Forelimb muscle (tissue), 1 donor: ENCODE measurements around the gene EIF3D. TPM values are rescaled to one million over a fixed set of nuclear protein-coding genes. Genes with fewer than 3 reads are reported as not detected.

Experiments used
- DNase-seq: peaks from one replicate; pipeline ENCODE4 v3.0.0-alpha.2; 2013; ENCODE audit warnings: low read depth
- polyA plus RNA-seq: library from polyadenylated mRNA; unstranded; fragments of 120-200 nt; gene quantifications from one replicate; pipeline ENCODE4 v1.2.1, GENCODE V29; 2013; ENCODE audit not compliant: insufficient read length

Gene EIF3D
- polyA plus RNA-seq, 1 donor: 184 TPM

- DNase-seq: no peak
Measured at GRCh38 chr22:36507518-36508010, 21.4 kb downstream of the EIF3D start.

GRCh38 chr22:36506637-36507517 lies 22.1 kb downstream of the EIF3D start, which contains the start of gene FOXRED2:
FOXRED2 (minus strand) TSS chr22:36507040; CDS start chr22:36506422, 618 bp downstream.
- DNase-seq: peak; percentile 65

- DNase-seq: no peak
Measured at GRCh38 chr22:36505998-36506635, 22.8 kb downstream of the EIF3D start.

GRCh38 chr22:36497910-36498665 lies 30.9 kb downstream of the EIF3D start:
- no peak for DNase-seq

- no peak for DNase-seq
Measured at GRCh38 chr22:36493690-36494110, 35.3 kb downstream of the EIF3D start.

- no peak for DNase-seq
Measured at GRCh38 chr22:36492109-36492508, 36.9 kb downstream of the EIF3D start.

- no peak for DNase-seq
Measured at GRCh38 chr22:36491155-36491554, 37.8 kb downstream of the EIF3D start.

- no peak for DNase-seq
Measured at GRCh38 chr22:36486619-36487384, 42.2 kb downstream of the EIF3D start.

- peak; percentile 87 for DNase-seq
Measured at GRCh38 chr22:36481393-36482168, 47.4 kb downstream of the EIF3D start, which contains the start of gene TXN2. TXN2 (minus strand) TSS chr22:36481640; CDS start chr22:36480837, 803 bp downstream.

GRCh38 chr22:36480941-36481392 lies 48.0 kb downstream of the EIF3D start:
- peak; percentile 61 for DNase-seq

GRCh38 chr22:36478966-36479365 lies 50.0 kb downstream of the EIF3D start:
- no peak for DNase-seq

- no peak for DNase-seq
Measured at GRCh38 chr22:36475341-36475740, 53.6 kb downstream of the EIF3D start.

GRCh38 chr22:36472689-36473088 lies 56.3 kb downstream of the EIF3D start:
- no peak for DNase-seq

GRCh38 chr22:36471341-36471821 lies 57.6 kb downstream of the EIF3D start:
- DNase-seq: no peak

GRCh38 chr22:36470994-36471331 lies 58.0 kb downstream of the EIF3D start:
- no peak for DNase-seq

- peak; percentile 71 for DNase-seq
Measured at GRCh38 chr22:36470162-36470993, 58.6 kb downstream of the EIF3D start.

GRCh38 chr22:36469094-36469710 lies 59.8 kb downstream of the EIF3D start:
- no peak for DNase-seq

GRCh38 chr22:36467946-36468345 lies 61.0 kb downstream of the EIF3D start:
- no peak for DNase-seq
